Bronchial epithelial cell (primary cell): ENCODE data around the gene SH3GL2. TPM values are rescaled to one million over a fixed set of nuclear protein-coding genes. Genes with fewer than 3 reads are reported as not detected.
A peak's percentile ranks its signal among the peaks of the same experiment; 100 is the strongest.

Source experiments
- DNase-seq: peaks from one replicate; pipeline ENCODE4 v3.0.0-alpha.2; 2010; ENCODE audit warnings: low read depth
- FAIRE-seq: peaks from 2 replicates; lab custom pipeline; 2011; peaks lifted over from hg19 to GRCh38; lab: Jason Lieb, UNC
- H3K27me3 ChIP-seq: 2 replicates; pipeline ENCODE4 v1.5.1; 2011; ENCODE audit warnings: low read length; ENCODE audit not compliant: control insufficient read depth, insufficient read depth
- H3K36me3 ChIP-seq: 2 replicates; pipeline ENCODE4 v1.5.1; 2011; ENCODE audit warnings: low read length; ENCODE audit not compliant: control insufficient read depth, insufficient read depth
- H3K4me3 ChIP-seq: 2 replicates; pipeline ENCODE4 v1.5.1; 2011; ENCODE audit warnings: mild to moderate bottlenecking, low read depth, low read length, control low read depth
- CTCF ChIP-seq: IDR thresholded peaks from 2 replicates; pipeline ENCODE4 v1.5.1; 2011; ENCODE audit warnings: mild to moderate bottlenecking, moderate library complexity, low read length, control low read depth, inconsistent platforms; ENCODE audit not compliant: insufficient read depth, severe bottlenecking
- total RNA-seq: library from RNA; depleted of rRNA; stranded (reverse); fragments of >200 nt; gene quantifications from 2 replicates; pipeline ENCODE4 v1.2.1, GENCODE V29; 2014

SH3GL2 gene
- total RNA-seq, 1 donor from 2014 or later: not detected

- TF ChIP-seq CTCF: no peak
- DNase-seq (no peak), FAIRE-seq (no peak)
- Histone ChIP-seq H3K27me3 (peaks cover 13% of the 10 kb centered on the region), H3K4me3 (peak overlapping the region; percentile 23), H3K36me3 (no peaks in the 10 kb centered on the region)
These were observed 322 bp upstream of the SH3GL2 start for GRCh38 chr9:17578577-17578910.

GRCh38 chr9:17580119-17580518 is 1.3 kb downstream of the SH3GL2 start:
- no peak for FAIRE-seq
- Histone ChIP-seq H3K4me3 (no peak overlapping the region), H3K36me3 (no peaks in the 10 kb centered on the region), H3K27me3 (peaks cover 13% of the 10 kb centered on the region)
- TF ChIP-seq CTCF: no peak
- no peak for DNase-seq

GRCh38 chr9:17587113-17587512 is 8.2 kb downstream of the SH3GL2 start:
- no peak for DNase-seq
- Histone ChIP-seq H3K36me3 (no peaks in the 10 kb centered on the region), H3K4me3 (no peak overlapping the region), H3K27me3 (no peaks in the 10 kb centered on the region)
- no peak for TF ChIP-seq CTCF
- no peak for FAIRE-seq

GRCh38 chr9:17588395-17588794 is 9.5 kb downstream of the SH3GL2 start:
- no peaks in the 10 kb centered on the region for H3K36me3 ChIP-seq
- no peak for TF ChIP-seq CTCF
- no peaks in the 10 kb centered on the region for H3K27me3 ChIP-seq
- FAIRE-seq: no peak
- H3K4me3 ChIP-seq: no peak overlapping the region
- peak; percentile 31 for DNase-seq

GRCh38 chr9:17588941-17589340 is 10.1 kb downstream of the SH3GL2 start:
- Histone ChIP-seq H3K36me3 (no peaks in the 10 kb centered on the region), H3K4me3 (no peak overlapping the region), H3K27me3 (no peaks in the 10 kb centered on the region)
- no peak for TF ChIP-seq CTCF
- FAIRE-seq (no peak), DNase-seq (no peak)

- H3K4me3 ChIP-seq: no peak overlapping the region
- no peaks in the 10 kb centered on the region for H3K27me3 ChIP-seq
- no peak for DNase-seq
- TF ChIP-seq CTCF: no peak
- no peaks in the 10 kb centered on the region for H3K36me3 ChIP-seq
- no peak for FAIRE-seq
These were observed 10.9 kb downstream of the SH3GL2 start for GRCh38 chr9:17589771-17590170.
